Endothelial cell of hepatic sinusoid (primary cell): ENCODE data around the gene S1PR2.
"Not testable (repeated sequence)": the region's sequence is repeated elsewhere in the genome, so short reads cannot be mapped to it uniquely, and the experiment has no call there.

Experiments used
- in situ Hi-C: cut with HindIII; loops from 2 replicates; pipeline ENCODE4 v1.10.0; 2017; ENCODE audit warnings: low sequenced_read_pairs

The S1PR2 gene

GRCh38 chr19:10192922-10193321 lies 38.2 kb downstream of the S1PR2 start:
- in situ Hi-C loops = no loop called here

- in situ Hi-C loops = no loop called here
These were observed 39.8 kb downstream of the S1PR2 start for GRCh38 chr19:10191347-10191746.

GRCh38 chr19:10190026-10190425 lies 41.1 kb downstream of the S1PR2 start:
- in situ Hi-C loops = no loop called here

GRCh38 chr19:10189616-10190015 lies 41.5 kb downstream of the S1PR2 start:
- in situ Hi-C loops = no loop called here

GRCh38 chr19:10187315-10187714 lies 43.8 kb downstream of the S1PR2 start:
- in situ Hi-C loops = no loop called here

- in situ Hi-C loops = no loop called here
These were observed 46.5 kb downstream of the S1PR2 start for GRCh38 chr19:10184636-10185035.

- in situ Hi-C loops = no loop called here
These were observed 47.2 kb downstream of the S1PR2 start for GRCh38 chr19:10183926-10184325.

GRCh38 chr19:10182847-10183246 lies 48.3 kb downstream of the S1PR2 start:
- in situ Hi-C loops = no loop called here

- in situ Hi-C loops = no loop called here
These were observed 49.1 kb downstream of the S1PR2 start for GRCh38 chr19:10182076-10182475.

GRCh38 chr19:10180459-10180858 lies 50.7 kb downstream of the S1PR2 start:
- in situ Hi-C loops = no loop called here

GRCh38 chr19:10180024-10180423 lies 51.1 kb downstream of the S1PR2 start:
- in situ Hi-C loops = not testable (repeated sequence)

- in situ Hi-C loops = no loop called here
These were observed 57.6 kb downstream of the S1PR2 start for GRCh38 chr19:10173527-10173926.
